H9 (cell line): ENCODE measurements around the gene EPS8. TPM values are rescaled to one million over a fixed set of nuclear protein-coding genes. Genes with fewer than 3 reads are reported as not detected.

Experiments used
- DNase-seq: peaks from one replicate; pipeline ENCODE4 v3.0.0-alpha.2; 2017
- H2AFZ ChIP-seq: one replicate; pipeline ENCODE4 v1.6.1; 2013; ENCODE audit warnings: mild to moderate bottlenecking, low read length, control low read depth, moderate library complexity
- H2AK5ac ChIP-seq: 2 replicates; pipeline ENCODE4 v1.6.1; 2013; ENCODE audit warnings: low read length, control low read depth, mixed read lengths; ENCODE audit not compliant: insufficient read length
- H2BK120ac ChIP-seq: one replicate; pipeline ENCODE4 v1.6.1; 2013; ENCODE audit warnings: low read depth, mild to moderate bottlenecking, low read length, control low read depth, inconsistent platforms; ENCODE audit not compliant: poor library complexity, severe bottlenecking
- H2BK12ac ChIP-seq: 2 replicates; pipeline ENCODE4 v1.6.1; 2013; ENCODE audit warnings: low read length, control low read depth, mixed read lengths, low read depth; ENCODE audit not compliant: insufficient read length
- H2BK15ac ChIP-seq: 2 replicates; pipeline ENCODE4 v1.6.1; 2013; ENCODE audit warnings: low read depth, low read length, control low read depth
- H2BK20ac ChIP-seq: one replicate; pipeline ENCODE4 v1.6.1; 2013; ENCODE audit warnings: low read depth, mild to moderate bottlenecking, low read length, control low read depth, inconsistent platforms; ENCODE audit not compliant: poor library complexity, severe bottlenecking
- H2BK5ac ChIP-seq: 2 replicates; pipeline ENCODE4 v1.6.1; 2013; ENCODE audit warnings: low read length, control low read depth, mixed read lengths; ENCODE audit not compliant: insufficient read length
- H3K14ac ChIP-seq: 2 replicates; pipeline ENCODE4 v1.6.1; 2013; ENCODE audit warnings: low read length, control low read depth; ENCODE audit not compliant: insufficient read depth
- H3K18ac ChIP-seq: 2 replicates; pipeline ENCODE4 v1.6.1; 2013; ENCODE audit warnings: low read depth, mild to moderate bottlenecking, mixed read lengths, low read length, control low read depth; ENCODE audit not compliant: insufficient read length
- H3K23ac ChIP-seq: 2 replicates; pipeline ENCODE4 v1.6.1; 2013; ENCODE audit warnings: low read length, control low read depth, mixed read lengths, low read depth; ENCODE audit not compliant: insufficient read length
- H3K23me2 ChIP-seq: 2 replicates; pipeline ENCODE4 v1.6.1; 2013; ENCODE audit warnings: low read depth, mild to moderate bottlenecking, mixed read lengths, low read length, control low read depth; ENCODE audit not compliant: insufficient read length, poor library complexity, severe bottlenecking
- H3K27ac ChIP-seq: 2 replicates; pipeline ENCODE4 v1.5.1; 2013; ENCODE audit warnings: low read length, control low read depth, mixed read lengths, low read depth; ENCODE audit not compliant: insufficient read length
- H3K27me3 ChIP-seq: 2 replicates; pipeline ENCODE4 v1.6.1; 2013; ENCODE audit warnings: low read length, control low read depth, inconsistent platforms; ENCODE audit not compliant: insufficient read depth
- H3K4ac ChIP-seq: 2 replicates; pipeline ENCODE4 v1.6.1; 2013; ENCODE audit warnings: low read depth, mild to moderate bottlenecking, control low read depth, inconsistent platforms, low read length, moderate library complexity
- H3K4me1 ChIP-seq: 2 replicates; pipeline ENCODE4 v1.6.1; 2013; ENCODE audit warnings: low read length, control low read depth, inconsistent platforms; ENCODE audit not compliant: insufficient read depth
- H3K4me2 ChIP-seq: 2 replicates; pipeline ENCODE4 v1.6.1; 2013; ENCODE audit warnings: low read length, control low read depth, mixed read lengths; ENCODE audit not compliant: insufficient read length, insufficient read depth
- H3K56ac ChIP-seq: 2 replicates; pipeline ENCODE4 v1.6.1; 2013; ENCODE audit warnings: low read depth, mild to moderate bottlenecking, mixed read lengths, low read length, control low read depth; ENCODE audit not compliant: insufficient read length
- H3K79me1 ChIP-seq: 2 replicates; pipeline ENCODE4 v1.6.1; 2013; ENCODE audit warnings: low read depth, mild to moderate bottlenecking, moderate library complexity, low read length, control low read depth, inconsistent platforms; ENCODE audit not compliant: insufficient read depth, poor library complexity, severe bottlenecking
- H3K79me2 ChIP-seq: 2 replicates; pipeline ENCODE4 v1.6.1; 2013; ENCODE audit warnings: low read length, control low read depth, inconsistent platforms; ENCODE audit not compliant: insufficient read depth
- H3K9ac ChIP-seq: 2 replicates; pipeline ENCODE4 v1.6.1; 2013; ENCODE audit warnings: low read length, control low read depth, mixed read lengths; ENCODE audit not compliant: insufficient read length; ENCODE audit errors: extremely low read depth
- H3K9me3 ChIP-seq: one replicate; pipeline ENCODE4 v1.6.1; 2013; ENCODE audit warnings: low read depth, low read length, inconsistent platforms; ENCODE audit not compliant: control insufficient read depth
- H3T11ph ChIP-seq: one replicate; pipeline ENCODE4 v1.6.1; 2013; ENCODE audit warnings: mild to moderate bottlenecking, low read length, control low read depth, inconsistent platforms
- H4K20me1 ChIP-seq: one replicate; pipeline ENCODE4 v1.6.1; 2013; ENCODE audit not compliant: control insufficient read depth, insufficient read length, insufficient read depth
- H4K5ac ChIP-seq: 2 replicates; pipeline ENCODE4 v1.6.1; 2013; ENCODE audit warnings: low read depth, mild to moderate bottlenecking, mixed read lengths, low read length, control low read depth; ENCODE audit not compliant: insufficient read length
- H4K8ac ChIP-seq: replicated peaks from 2 replicates; pipeline ENCODE4 v1.6.1; 2013; ENCODE audit warnings: low read length, control low read depth, mixed read lengths, low read depth; ENCODE audit not compliant: insufficient read length
- H4K91ac ChIP-seq: 2 replicates; pipeline ENCODE4 v1.6.1; 2013; ENCODE audit warnings: low read depth, mild to moderate bottlenecking, moderate library complexity, mixed read lengths, low read length, control low read depth; ENCODE audit not compliant: insufficient read length
- H3K27ac Mint-ChIP-seq, 3 experiments: 2 replicates in 2 of 3; 3 replicates in 1 of 3; pipeline ENCODE4 v1.8.0; 2020 to 2021; ENCODE audit warnings: mixed read lengths in 3 of 3, mild to moderate bottlenecking in 1 of 3, moderate library complexity in 1 of 3
- H3K27me3 Mint-ChIP-seq: 2 replicates; pipeline ENCODE4 v1.8.0; 2021; ENCODE audit warnings: low read depth, mild to moderate bottlenecking, moderate library complexity, mixed read lengths
- H3K36me3 Mint-ChIP-seq, 3 experiments: 2 replicates in 2 of 3; 3 replicates in 1 of 3; pipeline ENCODE4 v1.8.0; 2020 to 2021; ENCODE audit warnings: low read depth in 3 of 3, mixed read lengths in 3 of 3; ENCODE audit not compliant: insufficient read depth in 1 of 3
- H3K4me1 Mint-ChIP-seq, 2 experiments: 2 replicates each; pipeline ENCODE4 v1.8.0; 2020; ENCODE audit warnings: mixed read lengths in 2 of 2
- H3K4me3 Mint-ChIP-seq, 2 experiments: 2 replicates in 1 of 2; 3 replicates in 1 of 2; pipeline ENCODE4 v1.8.0; 2020 to 2021; ENCODE audit warnings: mild to moderate bottlenecking in 2 of 2, mixed read lengths in 2 of 2, moderate library complexity in 1 of 2
- H3K9me3 Mint-ChIP-seq, 2 experiments: 2 replicates in 1 of 2; 3 replicates in 1 of 2; pipeline ENCODE4 v1.8.0; 2020; ENCODE audit warnings: mild to moderate bottlenecking in 2 of 2, mixed read lengths in 2 of 2, moderate library complexity in 1 of 2
- CTCF ChIP-seq: fragments of 200-600 bp; sonication (generic); conservative IDR thresholded peaks from 3 replicates; pipeline ENCODE4 v1.8.0; 2021; ENCODE audit warnings: antibody characterized with exemption, mild to moderate bottlenecking
- WGBS: extraction: QIAGEN DNeasy Blood & Tissue Kit; methylation state at CpG from one replicate; pipeline ENCODE4 v1.1.7; 2013; ENCODE audit warnings: missing lambda C conversion rate, low lambda C conversion rate, mixed read lengths; ENCODE audit not compliant: insufficient read length; ENCODE audit errors: extremely low coverage; 5-methylcytosine and 5-hydroxymethylcytosine counted together
- total RNA-seq: library from RNA; stranded (reverse); gene quantifications from 2 replicates; pipeline ENCODE4 v1.2.1, GENCODE V29; 2021

The EPS8 gene
- total RNA-seq, 1 experiment from 2014 or later, result 2.2 TPM

- Histone ChIP-seq H4K8ac (no peak overlapping the region), H3K18ac (no peak overlapping the region), H3K56ac (no peak overlapping the region), H3K4me1 (no peaks in the 10 kb centered on the region; the same call in 1 of the 2 replicates), H3K27me3 (no peaks in the 10 kb centered on the region), H3K27ac (no peak overlapping the region), H3K79me2 (no peaks in the 10 kb centered on the region), H2AK5ac (no peak overlapping the region), H4K5ac (no peak overlapping the region), H3K4ac (no peak overlapping the region), H2BK12ac (no peak overlapping the region), H4K20me1 (no peaks in the 10 kb centered on the region), H3K9ac (no peak overlapping the region), H3K14ac (no peak overlapping the region), H2BK120ac (no peak overlapping the region), H3K79me1 (no peaks in the 10 kb centered on the region), H3K4me2 (no peak overlapping the region), H3K23me2 (no peaks in the 10 kb centered on the region), H3K9me3 (no peaks in the 10 kb centered on the region), H3K23ac (no peak overlapping the region), H2AFZ (no peak overlapping the region), H2BK15ac (no peak overlapping the region), H2BK20ac (no peak overlapping the region), H2BK5ac (no peak overlapping the region), H3T11ph (no peak overlapping the region), H4K91ac (no peak overlapping the region)
- WGBS, result no CpG with 5 or more reads among the region's 6 CpGs
- Mint-ChIP-seq H3K27ac (no peak overlapping the region), H3K27me3 (no peaks in the 10 kb centered on the region), H3K4me3 (no peak overlapping the region), H3K9me3 (no peaks in the 10 kb centered on the region), H3K4me1 (peaks cover 19 to 20% of the 10 kb centered on the region in 2 experiments), H3K36me3 (no peaks in the 10 kb centered on the region)
- no peak for DNase-seq
- no peak for TF ChIP-seq CTCF
These were observed 81.5 kb downstream of the EPS8 start for GRCh38 chr12:15707516-15708199.
